Measurements from ENCODE around the gene IER5L. TPM values are rescaled to one million over a fixed set of nuclear protein-coding genes. Genes with fewer than 3 reads are reported as not detected.
A peak's percentile ranks its signal among the peaks of the same experiment; 100 is the strongest.

The IER5L gene
- total and polyA plus RNA-seq, 9 of the 15 experiments (the other 6 are each of a cell fraction or from before 2014, with no cell fraction given) = 0.14 to 11.9 (median 0.52) TPM

DNA sequence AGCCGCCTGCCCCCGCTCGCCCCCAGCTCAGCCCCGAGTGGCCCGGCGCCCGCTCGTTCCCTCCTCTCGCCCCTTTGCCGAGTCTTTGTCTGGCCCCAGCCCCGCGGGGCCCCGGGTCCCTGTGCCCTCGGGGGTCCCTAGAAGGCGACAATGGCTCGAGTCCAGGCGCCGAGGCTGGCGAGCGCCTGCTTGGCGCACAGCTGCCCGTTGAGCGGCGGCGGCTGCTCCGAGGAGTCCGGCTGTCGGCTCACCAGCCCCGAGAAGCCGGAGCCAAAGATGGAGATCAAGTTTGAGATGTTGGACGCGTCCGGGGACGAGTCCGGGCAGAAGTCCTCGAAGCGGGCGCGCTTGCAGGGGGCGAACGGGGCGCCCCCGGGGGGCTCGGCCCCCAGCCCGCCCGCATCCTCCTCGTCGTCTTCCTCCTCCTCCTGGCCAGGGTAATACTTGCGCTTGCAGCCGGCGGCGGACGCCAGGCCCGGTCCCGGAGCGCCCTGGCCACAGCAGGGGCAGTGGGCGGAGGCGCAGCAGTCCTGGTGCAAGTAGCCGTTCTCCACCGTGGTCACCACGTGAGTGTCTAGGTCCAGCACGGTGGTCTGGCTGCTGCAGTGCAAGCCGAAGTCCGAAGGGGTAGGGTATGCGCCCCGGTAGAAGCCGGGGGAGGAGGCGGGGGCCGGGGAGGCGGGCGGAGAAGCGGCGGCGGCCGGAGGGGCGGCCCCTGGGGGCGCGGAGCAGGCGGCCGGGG is 1.2 kb downstream of the IER5L start:
- Histone ChIP-seq H3K4me3 (peak overlapping the region; percentile 49), H3K9me3 (replicated peaks; ENCODE audit: control insufficient read depth, insufficient read depth, low read depth, low read length) (no peaks in the 10 kb centered on the region), H3K4me2 (ENCODE audit: insufficient read depth, low read length) (peak overlapping the region; percentile 81), H2AFZ (ENCODE audit: low read depth, low read length) (peak overlapping the region; percentile 56), H4K20me1 (replicated peaks; ENCODE audit: control insufficient read depth, insufficient read depth, low read length) (no peaks in the 10 kb centered on the region), H3K4me1 (replicated peaks in 1 of 2; ENCODE audit: control insufficient read depth in 2 of 2, insufficient read depth in 2 of 2, low read length in 2 of 2) (peaks cover 16 to 60% of the 10 kb centered on the region in 2 experiments; a peak in 4 of 5 replicates), H3K36me3 (ENCODE audit: control insufficient read depth, insufficient read depth, low read length) (no peaks in the 10 kb centered on the region), H3K27ac (ENCODE audit: extremely low read depth, low read depth, low read length) (peak overlapping the region; percentile 49; the same call in 1 of the 3 replicates), H3K27me3 (ENCODE audit: control insufficient read depth in 2 of 2, insufficient read depth in 2 of 2, low read length in 2 of 2) (peaks cover 8 to 18% of the 10 kb centered on the region in 2 experiments; a peak in 4 of 5 replicates), H3K79me2 (ENCODE audit: control insufficient read depth, insufficient read depth, low read length) (peaks cover 6% of the 10 kb centered on the region; the same call in 2 of the 3 replicates), H3K9ac (ENCODE audit: insufficient read depth in 1 of 2, low read depth in 2 of 2, low read length in 2 of 2) (peak overlapping the region; percentile 59 to 88; a peak in 3 of 4 replicates), H3K9me1 (ENCODE audit: control insufficient read depth, insufficient read depth, low read length) (no peaks in the 10 kb centered on the region)
- ATAC-seq = no peak
- ChIA-PET POLR2A (interaction anchor here (0.6 to 2.2 kb wide), 7 partner anchors 8 to 419 kb away, joined by 3 to 14 read pairs (median 8); no protein-coding TSS in a partner anchor), CTCF (ENCODE audit: low intra/inter-chr PET ratio) (interaction anchor here (1.1 kb wide), 1 partner anchor 465 kb away, joined by 3 read pairs; the partner anchor contains the start of gene ASB6)
- intact Hi-C loops (cut with micrococcal nuclease) (loop anchor here (5.0 to 10.0 kb wide), 3 partner anchors 80 to 228 kb away; no protein-coding TSS in a partner anchor), in situ Hi-C loops (cut with MboI) (loop anchor here (10.0 kb wide), 2 partner anchors 238 to 308 kb away; no protein-coding TSS in a partner anchor)
- BruUV-seq (replicated peaks) = TSS peak; percentile 87
- peak in 1 of 4 experiments; percentile 51 for DNase-seq (ENCODE audit: extremely low read depth in 1 of 4, low spot score in 3 of 4)
- WGBS (ENCODE audit: insufficient coverage, low coverage, missing lambda C conversion rate) = under 1% methylated on average over 43 of the region's 80 CpGs
- FAIRE-seq = no peak
- peak; percentile 40 for TF ChIP-seq HMGN3 (IDR thresholded peaks at IDR 0.05; ENCODE audit: borderline replicate concordance, extremely low read depth, insufficient read length, low read depth, low read length)
- TF ChIP-seq MTF1 (CRISPR knock-in tag; IDR thresholded peaks at IDR 0.05; ENCODE audit: borderline replicate concordance) = no peak
- no peak for TF ChIP-seq KAT8 (IDR thresholded peaks at IDR 0.05; ENCODE audit: low read depth)
- TF ChIP-seq HDAC1 (IDR thresholded peaks at IDR 0.05) = 0 out of 4 replicates have a peak, but pooled peaks of 1 of the 2 experiments have one; percentile 40
- TF ChIP-seq FIP1L1 (IDR thresholded peaks at IDR 0.05; ENCODE audit: low read depth, low read length, poor library complexity, severe bottlenecking) = peak; percentile 12
- TF ChIP-seq FOXK2 (conservative IDR thresholded peaks at IDR 0.05 in 1 of 2, IDR thresholded peaks at IDR 0.05 in 1 of 2; ENCODE audit: low read depth in 2 of 2) = no peak
- peak; percentile 14 for TF ChIP-seq RBBP5 (IDR thresholded peaks at IDR 0.05; ENCODE audit: borderline replicate concordance, insufficient read depth, low read length, poor library complexity, severe bottlenecking)
- TF ChIP-seq CCNT2 (IDR thresholded peaks at IDR 0.05; ENCODE audit: borderline replicate concordance, extremely low read depth, insufficient read length, low read depth, low read length) = peak; percentile 23
- no peak for TF ChIP-seq NELFE (IDR thresholded peaks at IDR 0.05; ENCODE audit: insufficient read depth, insufficient read length)
- no peak for TF ChIP-seq ZNF146 (CRISPR knock-in tag; IDR thresholded peaks at IDR 0.05; ENCODE audit: unreplicated experiment)
- TF ChIP-seq ZBTB7A (IDR thresholded peaks at IDR 0.05; ENCODE audit: borderline replicate concordance, control insufficient read depth, low read depth, low read length) = peak; percentile 73; the same call in 1 of the 2 replicates
- peak; percentile 34; the same call in 1 of the 2 replicates for TF ChIP-seq HDAC2 (IDR thresholded peaks at IDR 0.05)
- TF ChIP-seq, protein P1, sequence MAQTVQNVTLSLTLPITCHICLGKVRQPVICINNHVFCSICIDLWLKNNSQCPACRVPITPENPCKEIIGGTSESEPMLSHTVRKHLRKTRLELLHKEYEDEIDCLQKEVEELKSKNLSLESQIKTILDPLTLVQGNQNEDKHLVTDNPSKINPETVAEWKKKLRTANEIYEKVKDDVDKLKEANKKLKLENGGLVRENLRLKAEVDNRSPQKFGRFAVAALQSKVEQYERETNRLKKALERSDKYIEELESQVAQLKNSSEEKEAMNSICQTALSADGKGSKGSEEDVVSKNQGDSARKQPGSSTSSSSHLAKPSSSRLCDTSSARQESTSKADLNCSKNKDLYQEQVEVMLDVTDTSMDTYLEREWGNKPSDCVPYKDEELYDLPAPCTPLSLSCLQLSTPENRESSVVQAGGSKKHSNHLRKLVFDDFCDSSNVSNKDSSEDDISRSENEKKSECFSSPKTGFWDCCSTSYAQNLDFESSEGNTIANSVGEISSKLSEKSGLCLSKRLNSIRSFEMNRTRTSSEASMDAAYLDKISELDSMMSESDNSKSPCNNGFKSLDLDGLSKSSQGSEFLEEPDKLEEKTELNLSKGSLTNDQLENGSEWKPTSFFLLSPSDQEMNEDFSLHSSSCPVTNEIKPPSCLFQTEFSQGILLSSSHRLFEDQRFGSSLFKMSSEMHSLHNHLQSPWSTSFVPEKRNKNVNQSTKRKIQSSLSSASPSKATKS (CRISPR knock-in tag; IDR thresholded peaks at IDR 0.05) = no peak
- TF ChIP-seq IRF2 (CRISPR knock-in tag; IDR thresholded peaks at IDR 0.05) = no peak
- TF ChIP-seq CEBPB (tag; IDR thresholded peaks at IDR 0.05) = no peak
- TF ChIP-seq, protein P2, sequence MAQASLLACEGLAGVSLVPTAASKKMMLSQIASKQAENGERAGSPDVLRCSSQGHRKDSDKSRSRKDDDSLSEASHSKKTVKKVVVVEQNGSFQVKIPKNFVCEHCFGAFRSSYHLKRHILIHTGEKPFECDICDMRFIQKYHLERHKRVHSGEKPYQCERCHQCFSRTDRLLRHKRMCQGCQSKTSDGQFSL (CRISPR knock-in tag; IDR thresholded peaks at IDR 0.05) = no peak
- TF ChIP-seq, protein P2 (tag; IDR thresholded peaks at IDR 0.05) = no peak

All from K562 (cell line).